Transverse colon (tissue), 4 donors: Measurements from ENCODE around the gene SPATA13. TPM values are rescaled to one million over a fixed set of nuclear protein-coding genes. Genes with fewer than 3 reads are reported as not detected.

ENCODE experiments used
- DNase-seq: peaks from one replicate; pipeline ENCODE4 v3.0.0-alpha.2; 2019
- H3K27ac ChIP-seq, 4 donors: fragments of 200-600 bp; sonication (generic); 2 replicates each; pipeline ENCODE4 v1.5.1; 2016 to 2018; ENCODE audit warnings: inconsistent platforms in 4 of 4
- H3K27me3 ChIP-seq: fragments of 200-600 bp; sonication (generic); 2 replicates; pipeline ENCODE4 v1.5.1; 2017; ENCODE audit warnings: inconsistent platforms
- H3K36me3 ChIP-seq, 4 donors: fragments of 200-600 bp; sonication (generic); 2 replicates each; pipeline ENCODE4 v1.5.1; 2017 to 2019; ENCODE audit warnings: inconsistent platforms in 4 of 4
- H3K4me1 ChIP-seq, 4 donors: fragments of 200-600 bp; sonication (generic); 2 replicates each; pipeline ENCODE4 v1.5.1; 2017 to 2020; ENCODE audit warnings: inconsistent platforms in 4 of 4
- H3K4me3 ChIP-seq, 4 donors: fragments of 200-600 bp; sonication (generic); 1 replicate in 1 of 4; 2 replicates in 3 of 4; pipeline versions ENCODE4 v1.5.1 to v1.6.1; 2017 to 2019; ENCODE audit warnings: inconsistent platforms in 4 of 4
- H3K9me3 ChIP-seq, 2 donors: fragments of 200-600 bp; sonication (generic); 2 replicates each; pipeline ENCODE4 v1.5.1; 2017 to 2019; ENCODE audit warnings: inconsistent platforms in 2 of 2
- CTCF ChIP-seq, 5 experiments: fragments of 200-600 bp in 3 of 5; fragments of 450-650 bp in 2 of 5; sonication (generic) in 3 of 5; IDR thresholded peaks; 1 replicate in 2 of 5; 2 replicates in 3 of 5; pipeline ENCODE4 v1.5.1; 2016 to 2017; ENCODE audit warnings: antibody characterized with exemption in 5 of 5, inconsistent platforms in 3 of 5, mild to moderate bottlenecking in 2 of 5, moderate library complexity in 1 of 5
- EP300 ChIP-seq: sonication (generic); formaldehyde crosslinking; IDR thresholded peaks from one replicate; pipeline ENCODE4 v1.6.1; 2017; ENCODE audit warnings: antibody characterized with exemption, low read depth
- POLR2A ChIP-seq: fragments of 450-650 bp; IDR thresholded peaks from one replicate; pipeline ENCODE4 v1.6.1; 2016; ENCODE audit warnings: antibody characterized with exemption, mild to moderate bottlenecking, moderate library complexity
- POLR2AphosphoS5 ChIP-seq, 3 donors: sonication (generic); formaldehyde crosslinking; IDR thresholded peaks; one replicate each; pipeline ENCODE4 v1.6.1; 2016; ENCODE audit warnings: antibody characterized with exemption in 3 of 3
- WGBS, 2 donors: methylation state at CpG; one replicate each; pipeline ENCODE4 v1.1.5; 2018; ENCODE audit warnings: low coverage in 1 of 2; 5-methylcytosine and 5-hydroxymethylcytosine counted together
- in situ Hi-C, 4 donors: fragments of 200-750 bp; cut with MboI; loops; one replicate each; pipeline versions ENCODE4 v1.15.0 to v1.15.1; 2017; ENCODE audit warnings: low sequenced_read_pairs in 3 of 4, low pct_ligation_motif_present in 1 of 4, low pct_unique_long_range_greater_than_20kb in 1 of 4
- intact Hi-C: fragments of 100-400 bp; cut with DNase I; formaldehyde crosslinking; loops from one replicate; pipeline ENCODE4 v1.15.1; 2023; ENCODE audit warnings: low total_unique reads
- total RNA-seq, 4 donors: library from RNA; depleted of rRNA; stranded (reverse); fragments of >200 nt; gene quantifications; one replicate each; pipeline ENCODE4 v1.1.0, GENCODE V29; 2016

SPATA13 gene
- total RNA-seq, 4 donors from 2014 or later, result 85.1 to 612 (median 228) TPM

- peaks cover 0 to 19% (median 8%) of the 10 kb centered on the region in 4 donors for H3K36me3 ChIP-seq
Observed at GRCh38 chr13:24282256-24282655, 121.7 kb downstream of the SPATA13 start.

GRCh38 chr13:24284889-24285565, 124.5 kb downstream of the SPATA13 start:
- TF ChIP-seq POLR2AphosphoS5 (IDR thresholded peaks at IDR 0.05) (no peak), CTCF (IDR thresholded peaks at IDR 0.05) (no peak), POLR2A (no peak), EP300 (no peak)
- intact Hi-C loops (no loop called here), in situ Hi-C loops (loop anchor here in 1 of 4 donors (25.0 kb wide), 1 partner anchor 202 kb away; no protein-coding TSS in a partner anchor)
- Histone ChIP-seq H3K36me3 (peaks cover 0 to 34% (median 16%) of the 10 kb centered on the region in 4 donors), H3K4me1 (peaks cover 0 to 9% (median 3%) of the 10 kb centered on the region in 4 donors), H3K27ac (no peak overlapping the region), H3K27me3 (no peaks in the 10 kb centered on the region), H3K9me3 (no peaks in the 10 kb centered on the region), H3K4me3 (no peak overlapping the region)
- DNase-seq, result no peak
- WGBS, 2 donors, result 88 to 90% methylated on average over 4 to 10 of the region's 10 CpGs

More at GRCh38 chr13:24282256-24282655, 121.7 kb downstream of the SPATA13 start:
- no peak for TF ChIP-seq POLR2A
- TF ChIP-seq POLR2AphosphoS5 (IDR thresholded peaks at IDR 0.05), result no peak
- TF ChIP-seq CTCF (IDR thresholded peaks at IDR 0.05), result no peak
- TF ChIP-seq EP300, result no peak
- Histone ChIP-seq H3K27me3 (no peaks in the 10 kb centered on the region), H3K27ac (no peak overlapping the region), H3K4me3 (no peak overlapping the region), H3K9me3 (no peaks in the 10 kb centered on the region), H3K4me1 (peaks cover 0 to 14% (median 5%) of the 10 kb centered on the region in 4 donors)
- intact Hi-C loops (no loop called here), in situ Hi-C loops (loop anchor here in 1 of 4 donors (25.0 kb wide), 1 partner anchor 205 kb away; no protein-coding TSS in a partner anchor)
- 52 to 77% methylated on average over 2 to 4 of the region's 4 CpGs for WGBS, 2 donors
- DNase-seq, result no peak

GRCh38 chr13:24286624-24287023, 126.1 kb downstream of the SPATA13 start:
- peaks cover 0 to 47% (median 23%) of the 10 kb centered on the region in 4 donors for H3K36me3 ChIP-seq
- TF ChIP-seq EP300, result no peak
- TF ChIP-seq POLR2AphosphoS5 (IDR thresholded peaks at IDR 0.05), result no peak
- no peak for TF ChIP-seq POLR2A
- TF ChIP-seq CTCF (IDR thresholded peaks at IDR 0.05), result no peak
- in situ Hi-C loops, result loop anchor here in 1 of 4 donors (25.0 kb wide), 1 partner anchor 201 kb away; no protein-coding TSS in a partner anchor

GRCh38 chr13:24287748-24288287, 127.3 kb downstream of the SPATA13 start:
- H3K4me3 ChIP-seq, result no peak overlapping the region
- in situ Hi-C loops, result loop anchor here in 1 of 4 donors (25.0 kb wide), 1 partner anchor 199 kb away; no protein-coding TSS in a partner anchor
- no peaks in the 10 kb centered on the region for H3K9me3 ChIP-seq
- TF ChIP-seq EP300 (no peak), POLR2A (no peak), POLR2AphosphoS5 (IDR thresholded peaks at IDR 0.05) (no peak), CTCF (IDR thresholded peaks at IDR 0.05) (no peak)
- intact Hi-C loops, result no loop called here
- 93 to 95% methylated on average over 8 of the region's 8 CpGs for WGBS, 2 donors
- H3K27me3 ChIP-seq, result no peaks in the 10 kb centered on the region
- H3K4me1 ChIP-seq, result no peaks in the 10 kb centered on the region
- no peak for DNase-seq
- no peak overlapping the region for H3K27ac ChIP-seq
- H3K36me3 ChIP-seq, result peaks cover 0 to 56% (median 25%) of the 10 kb centered on the region in 4 donors

More at GRCh38 chr13:24286624-24287023, 126.1 kb downstream of the SPATA13 start:
- intact Hi-C loops, result no loop called here
- Histone ChIP-seq H3K4me1 (peaks cover 0 to 1% (median 0%) of the 10 kb centered on the region in 4 donors), H3K27me3 (no peaks in the 10 kb centered on the region), H3K9me3 (no peaks in the 10 kb centered on the region), H3K27ac (no peak overlapping the region), H3K4me3 (no peak overlapping the region)
- 98% methylated on average over 11 of the region's 11 CpGs; no CpG with 5 or more reads in 1 of the 2 donors for WGBS, 2 donors
- DNase-seq, result no peak
